ENCODE data around the gene GALNT8.

- TF ChIP-seq GATA3 (IDR thresholded peaks at IDR 0.05; ENCODE audit: low read depth, low read length): no peak
- TF ChIP-seq GATA2 (IDR thresholded peaks at IDR 0.05; ENCODE audit: low read depth, low read length): no peak
Observed at GRCh38 chr12:4807813-4808212, 87.6 kb downstream of the GALNT8 start.
